ENCODE data around the gene KIF26B. TPM values are rescaled to one million over a fixed set of nuclear protein-coding genes. Genes with fewer than 3 reads are reported as not detected.

The KIF26B gene
- total RNA-seq, 1 donor from 2014 or later: 2.1 TPM

DNA sequence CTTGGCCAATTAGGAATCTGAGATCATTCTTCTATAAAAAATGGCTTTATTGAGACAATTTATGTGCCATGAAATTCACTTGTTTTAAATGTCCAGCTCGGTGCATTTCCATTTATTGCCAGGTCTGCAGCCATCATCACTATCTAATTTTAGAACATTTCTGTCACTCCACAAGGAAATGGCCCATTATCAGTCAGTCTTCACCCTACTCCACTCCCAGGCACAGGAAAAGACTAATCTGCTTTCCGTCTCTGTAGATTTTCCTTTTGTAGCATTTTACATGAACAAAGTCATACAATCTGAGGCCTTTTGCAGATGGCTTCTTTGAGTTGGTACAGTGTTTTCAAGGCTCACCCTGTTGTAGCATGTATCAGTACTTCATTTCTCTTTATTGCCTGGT is 27.2 kb downstream of the KIF26B start:
- no peak for FAIRE-seq
- no peak for TF ChIP-seq CTCF (IDR thresholded peaks at IDR 0.05; ENCODE audit: insufficient read depth, low read length, severe bottlenecking)
- DNase-seq (ENCODE audit: low read depth): no peak
- Histone ChIP-seq H3K27me3 (ENCODE audit: control insufficient read depth, insufficient read depth, low read length) (no peaks in the 10 kb centered on the region), H3K4me3 (ENCODE audit: low read depth, low read length) (no peak overlapping the region), H3K36me3 (ENCODE audit: control insufficient read depth, insufficient read depth, low read length) (no peaks in the 10 kb centered on the region)

- no peak for DNase-seq (ENCODE audit: low read depth)
- no peak for FAIRE-seq
- Histone ChIP-seq H3K4me3 (ENCODE audit: low read depth, low read length) (no peak overlapping the region), H3K36me3 (ENCODE audit: control insufficient read depth, insufficient read depth, low read length) (no peaks in the 10 kb centered on the region), H3K27me3 (ENCODE audit: control insufficient read depth, insufficient read depth, low read length) (no peaks in the 10 kb centered on the region)
- no peak for TF ChIP-seq CTCF (IDR thresholded peaks at IDR 0.05; ENCODE audit: insufficient read depth, low read length, severe bottlenecking)
These were observed 28.6 kb downstream of the KIF26B start for GRCh38 chr1:245183429-245183828.

DNA sequence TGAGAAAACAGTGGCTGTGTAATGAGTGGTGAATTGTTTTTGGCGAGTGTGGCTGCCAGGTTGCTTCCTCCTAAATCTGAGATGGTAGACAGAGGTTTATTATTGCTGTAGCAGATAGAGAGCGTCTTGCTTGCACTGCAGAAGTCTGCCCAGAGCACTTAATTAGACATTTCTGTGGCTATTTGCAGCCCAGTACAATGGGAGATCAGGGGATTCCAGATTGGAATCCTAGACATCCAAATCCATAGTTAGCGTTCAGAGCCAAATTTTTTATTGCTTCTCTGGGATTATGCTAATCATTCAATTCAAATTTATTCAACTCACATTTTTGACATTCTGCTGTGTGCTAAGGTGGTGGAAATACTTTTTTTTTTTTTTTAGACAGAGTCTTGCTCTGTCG is 30.0 kb downstream of the KIF26B start:
- Histone ChIP-seq H3K4me3 (ENCODE audit: low read depth, low read length) (no peak overlapping the region), H3K27me3 (ENCODE audit: control insufficient read depth, insufficient read depth, low read length) (no peaks in the 10 kb centered on the region), H3K36me3 (ENCODE audit: control insufficient read depth, insufficient read depth, low read length) (no peaks in the 10 kb centered on the region)
- no peak for FAIRE-seq
- no peak for TF ChIP-seq CTCF (IDR thresholded peaks at IDR 0.05; ENCODE audit: insufficient read depth, low read length, severe bottlenecking)
- no peak for DNase-seq (ENCODE audit: low read depth)

DNA sequence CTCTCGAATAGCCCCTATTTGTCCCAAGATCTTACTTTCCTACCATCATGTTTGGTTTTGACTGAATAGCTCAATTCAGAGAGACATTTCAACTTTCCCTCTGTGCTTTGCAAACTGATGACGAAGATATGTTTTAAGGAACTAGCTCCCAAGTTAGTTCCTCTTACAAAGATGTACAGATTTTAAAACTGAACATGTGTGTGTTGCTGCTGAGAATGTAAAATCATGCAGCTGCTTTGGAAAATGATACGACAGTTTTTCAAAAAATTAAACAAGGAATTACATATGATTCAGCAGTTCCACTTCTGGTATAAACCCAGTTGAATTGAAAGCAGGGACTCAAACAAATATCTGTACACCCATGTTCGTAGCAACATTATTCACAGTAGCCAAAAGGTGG is 33.6 kb downstream of the KIF26B start:
- H3K27me3 ChIP-seq (ENCODE audit: control insufficient read depth, insufficient read depth, low read length): no peaks in the 10 kb centered on the region
- no peak overlapping the region for H3K4me3 ChIP-seq (ENCODE audit: low read depth, low read length)
- no peak for DNase-seq (ENCODE audit: low read depth)
- FAIRE-seq: no peak
- no peaks in the 10 kb centered on the region for H3K36me3 ChIP-seq (ENCODE audit: control insufficient read depth, insufficient read depth, low read length)
- no peak for TF ChIP-seq CTCF (IDR thresholded peaks at IDR 0.05; ENCODE audit: insufficient read depth, low read length, severe bottlenecking)

- H3K4me3 ChIP-seq (ENCODE audit: low read depth, low read length): no peak overlapping the region
- FAIRE-seq (no peak), DNase-seq (ENCODE audit: low read depth) (no peak)
- TF ChIP-seq CTCF (IDR thresholded peaks at IDR 0.05; ENCODE audit: insufficient read depth, low read length, severe bottlenecking): no peak
- H3K36me3 ChIP-seq (ENCODE audit: control insufficient read depth, insufficient read depth, low read length): no peaks in the 10 kb centered on the region
- no peaks in the 10 kb centered on the region for H3K27me3 ChIP-seq (ENCODE audit: control insufficient read depth, insufficient read depth, low read length)
These were observed 40.6 kb downstream of the KIF26B start for GRCh38 chr1:245195398-245195797.

GRCh38 chr1:245197121-245197520 is 42.3 kb downstream of the KIF26B start:
- no peak for FAIRE-seq
- TF ChIP-seq CTCF (IDR thresholded peaks at IDR 0.05; ENCODE audit: insufficient read depth, low read length, severe bottlenecking): no peak
- H3K36me3 ChIP-seq (ENCODE audit: control insufficient read depth, insufficient read depth, low read length): no peaks in the 10 kb centered on the region
- no peaks in the 10 kb centered on the region for H3K27me3 ChIP-seq (ENCODE audit: control insufficient read depth, insufficient read depth, low read length)
- DNase-seq (ENCODE audit: low read depth): no peak
- no peak overlapping the region for H3K4me3 ChIP-seq (ENCODE audit: low read depth, low read length)

Measured in bronchial epithelial cell (primary cell).